ENCODE measurements around the gene FAAP24.
"Not testable (repeated sequence)": the region's sequence is repeated elsewhere in the genome, so short reads cannot be mapped to it uniquely, and the experiment has no call there.

FAAP24 gene

GRCh38 chr19:32971715-32972540, at the start of gene FAAP24, which contains the start of gene CEP89:
TSS of gene FAAP24 (plus strand) at chr19:32972242. CDS start at chr19:32973197, 955 bp downstream.
TSS of gene CEP89 (minus strand) at chr19:32971958. CDS start at chr19:32971874, 84 bp downstream.
- DNase-seq (ENCODE audit: low read depth in 2 of 3, low spot score in 1 of 3), result peak; percentile 96 to 99 (median 98)

GRCh38 chr19:32924200-32924599, 47.8 kb upstream of the FAAP24 start:
- no peak for DNase-seq (ENCODE audit: low read depth in 2 of 3, low spot score in 1 of 3)

- no peak for DNase-seq (ENCODE audit: low read depth in 2 of 3, low spot score in 1 of 3)
These were observed 43.2 kb upstream of the FAAP24 start for GRCh38 chr19:32928806-32929205.

- DNase-seq (ENCODE audit: low read depth in 2 of 3, low spot score in 1 of 3), result no peak
These were observed 41.5 kb upstream of the FAAP24 start for GRCh38 chr19:32930567-32930966.

- DNase-seq (ENCODE audit: low read depth in 2 of 3, low spot score in 1 of 3), result no peak
These were observed 38.5 kb upstream of the FAAP24 start for GRCh38 chr19:32933571-32933970.

GRCh38 chr19:32935629-32936028, 36.4 kb upstream of the FAAP24 start:
- DNase-seq (ENCODE audit: low read depth in 2 of 3, low spot score in 1 of 3), result no peak

- no peak for DNase-seq (ENCODE audit: low read depth in 2 of 3, low spot score in 1 of 3)
These were observed 36.0 kb upstream of the FAAP24 start for GRCh38 chr19:32936065-32936464.

- not testable (repeated sequence) for DNase-seq (ENCODE audit: low read depth in 2 of 3, low spot score in 1 of 3)
These were observed 30.8 kb upstream of the FAAP24 start for GRCh38 chr19:32941273-32941672.

- no peak for DNase-seq (ENCODE audit: low read depth in 2 of 3, low spot score in 1 of 3)
These were observed 26.8 kb upstream of the FAAP24 start for GRCh38 chr19:32945260-32945659.

- no peak for DNase-seq (ENCODE audit: low read depth in 2 of 3, low spot score in 1 of 3)
These were observed 5.3 kb upstream of the FAAP24 start for GRCh38 chr19:32966750-32967149.

GRCh38 chr19:32969549-32969948, 2.5 kb upstream of the FAAP24 start:
- no peak for DNase-seq (ENCODE audit: low read depth in 2 of 3, low spot score in 1 of 3)

- no peak for DNase-seq (ENCODE audit: low read depth in 2 of 3, low spot score in 1 of 3)
These were observed 938 bp upstream of the FAAP24 start for GRCh38 chr19:32971012-32971595.

GRCh38 chr19:32976223-32976805, 4.3 kb downstream of the FAAP24 start:
- DNase-seq (ENCODE audit: low read depth in 2 of 3, low spot score in 1 of 3), result peak; percentile 31 to 84 (median 60)

GRCh38 chr19:32977280-32977679, 5.2 kb downstream of the FAAP24 start:
- no peak for DNase-seq (ENCODE audit: low read depth in 2 of 3, low spot score in 1 of 3)

- not testable (repeated sequence) for DNase-seq (ENCODE audit: low read depth in 2 of 3, low spot score in 1 of 3)
These were observed 5.8 kb downstream of the FAAP24 start for GRCh38 chr19:32977813-32978212.

GRCh38 chr19:32979807-32980206, 7.8 kb downstream of the FAAP24 start:
- not testable (repeated sequence) for DNase-seq (ENCODE audit: low read depth in 2 of 3, low spot score in 1 of 3)

- not testable (repeated sequence) for DNase-seq (ENCODE audit: low read depth in 2 of 3, low spot score in 1 of 3)
These were observed 10.4 kb downstream of the FAAP24 start for GRCh38 chr19:32982488-32982887.

- not testable (repeated sequence) for DNase-seq (ENCODE audit: low read depth in 2 of 3, low spot score in 1 of 3)
These were observed 16.2 kb downstream of the FAAP24 start for GRCh38 chr19:32988254-32988653.

- DNase-seq (ENCODE audit: low read depth in 2 of 3, low spot score in 1 of 3), result no peak
These were observed 16.7 kb downstream of the FAAP24 start for GRCh38 chr19:32988724-32989123.

- DNase-seq (ENCODE audit: low read depth in 2 of 3, low spot score in 1 of 3), result not testable (repeated sequence)
These were observed 23.9 kb downstream of the FAAP24 start for GRCh38 chr19:32995966-32996365.

- not testable (repeated sequence) for DNase-seq (ENCODE audit: low read depth in 2 of 3, low spot score in 1 of 3)
These were observed 25.0 kb downstream of the FAAP24 start for GRCh38 chr19:32997061-32997464.

Data from stimulated activated CD4-positive, alpha-beta T cell treated with anti-CD3 and anti-CD28 coated beads, Interleukin-12 subunit alpha, Interleukin-12 subunit beta, amount 100 ng/mL, for 48 hours (primary cell).